A172 (cell line): ENCODE results near the gene PRR5L. TPM values are rescaled to one million over a fixed set of nuclear protein-coding genes. Genes with fewer than 3 reads are reported as not detected.
A peak's percentile ranks its signal among the peaks of the same experiment; 100 is the strongest.

Source experiments
- DNase-seq: peaks from one replicate; pipeline ENCODE4 v3.0.0-alpha.2; 2015; ENCODE audit warnings: low spot score
- total RNA-seq: library from RNA; depleted of rRNA; stranded (reverse); fragments of >200 nt; shearing (Covaris generic); gene quantifications from 2 replicates; pipeline ENCODE4 v1.2.3, GENCODE V29; 2014

Gene PRR5L
- total RNA-seq, 1 experiment from 2014 or later = 2.5 TPM

DNA sequence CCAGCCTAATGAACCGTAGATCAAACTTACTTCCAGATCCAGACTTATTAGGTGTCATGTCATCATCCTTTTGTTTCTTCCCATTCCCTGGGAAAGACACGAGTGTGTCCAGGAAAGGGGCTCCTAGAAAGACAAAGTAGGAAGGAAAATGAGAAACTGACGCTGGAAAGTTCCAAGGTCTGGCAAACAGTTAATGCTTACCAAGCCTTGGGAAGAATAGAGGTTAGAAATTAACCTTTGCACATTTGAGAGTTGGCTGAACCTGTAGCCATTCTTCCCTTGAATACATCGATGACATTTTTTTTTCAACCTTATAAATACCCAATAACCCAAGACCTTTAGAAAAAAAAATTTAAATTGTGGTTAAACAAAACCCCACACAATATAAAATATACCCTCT, 136.7 kb downstream of the PRR5L start:
- no peak for DNase-seq

DNA sequence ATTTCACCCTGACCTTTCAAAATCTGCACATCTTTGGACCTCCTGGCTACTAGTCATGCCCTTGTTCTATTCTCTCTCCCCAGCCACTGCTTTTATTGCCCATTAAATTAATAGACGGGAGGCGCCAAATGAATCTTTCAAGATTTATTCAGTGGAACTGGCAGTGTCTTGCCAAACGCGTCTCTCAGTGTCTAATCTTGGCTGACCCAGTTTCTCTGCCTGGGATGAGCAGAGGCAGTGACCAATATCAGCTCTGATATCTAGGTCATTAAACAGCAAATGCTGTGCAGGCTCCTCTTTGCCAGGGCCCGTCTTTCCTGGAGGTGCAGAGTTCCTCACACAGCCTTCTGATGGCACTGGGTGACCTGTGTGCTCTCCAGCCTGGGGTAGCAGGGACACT, 140.0 kb downstream of the PRR5L start:
- DNase-seq = no peak

- no peak for DNase-seq
Measured at GRCh38 chr11:36436589-36436988, 140.5 kb downstream of the PRR5L start.

GRCh38 chr11:36437413-36437812, 141.3 kb downstream of the PRR5L start:
- no peak for DNase-seq

GRCh38 chr11:36438126-36438525, 142.0 kb downstream of the PRR5L start:
- DNase-seq = no peak

DNA sequence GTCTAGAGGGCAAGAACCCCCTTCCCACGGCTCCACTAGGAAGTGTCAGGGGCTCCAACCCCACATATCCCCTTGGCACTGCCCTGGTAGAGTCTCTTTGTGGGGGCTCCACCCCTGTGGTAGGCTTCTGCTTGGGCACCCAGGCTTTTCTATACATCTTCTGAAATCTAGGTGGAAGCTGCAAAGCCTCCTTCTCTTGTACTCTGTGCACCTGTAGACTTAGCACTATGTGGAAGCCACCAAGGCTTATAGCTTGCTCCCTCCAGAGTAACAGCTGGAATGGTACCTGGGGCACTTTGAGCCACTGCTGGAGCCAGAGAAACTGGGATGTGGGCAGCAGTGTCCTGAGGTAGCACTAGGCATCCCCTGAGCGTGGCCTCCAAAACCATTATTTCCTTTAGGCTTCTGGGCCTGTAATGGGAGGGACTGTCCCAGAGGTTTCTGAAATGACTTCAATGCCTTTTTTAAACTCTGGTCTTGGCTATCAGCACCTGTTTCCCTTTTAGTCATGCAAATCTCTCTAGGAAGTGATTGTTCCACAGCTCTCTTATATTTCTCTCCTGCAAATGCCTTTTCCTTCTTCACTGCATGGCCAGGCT, 145.6 kb downstream of the PRR5L start:
- no peak for DNase-seq

- no peak for DNase-seq
Measured at GRCh38 chr11:36443661-36444060, 147.6 kb downstream of the PRR5L start.

GRCh38 chr11:36446135-36446534, 150.0 kb downstream of the PRR5L start:
- no peak for DNase-seq

DNA sequence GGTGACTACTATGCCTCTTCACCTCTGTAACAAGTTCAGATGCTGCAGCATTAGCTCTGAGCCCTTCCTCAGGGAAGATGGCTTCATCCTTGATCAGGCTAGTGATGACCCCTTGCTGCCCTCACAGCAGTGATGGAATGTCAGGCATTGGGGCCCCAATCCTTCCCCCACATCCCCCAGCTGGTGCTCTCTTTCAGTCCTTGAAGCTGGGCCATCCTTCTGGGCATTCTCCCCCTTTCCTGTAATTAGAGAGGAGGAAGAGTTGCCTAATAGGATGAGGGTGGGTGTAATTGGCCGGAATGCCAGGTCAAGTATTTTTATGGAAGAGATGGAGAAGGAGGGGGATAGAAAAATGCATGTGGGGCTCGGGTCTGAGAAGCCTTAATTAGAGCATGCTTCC, 151.4 kb downstream of the PRR5L start:
- DNase-seq = no peak

- DNase-seq = no peak
Measured at GRCh38 chr11:36447947-36448346, 151.9 kb downstream of the PRR5L start.

- no peak for DNase-seq
Measured at GRCh38 chr11:36449561-36450096, 153.5 kb downstream of the PRR5L start.

DNA sequence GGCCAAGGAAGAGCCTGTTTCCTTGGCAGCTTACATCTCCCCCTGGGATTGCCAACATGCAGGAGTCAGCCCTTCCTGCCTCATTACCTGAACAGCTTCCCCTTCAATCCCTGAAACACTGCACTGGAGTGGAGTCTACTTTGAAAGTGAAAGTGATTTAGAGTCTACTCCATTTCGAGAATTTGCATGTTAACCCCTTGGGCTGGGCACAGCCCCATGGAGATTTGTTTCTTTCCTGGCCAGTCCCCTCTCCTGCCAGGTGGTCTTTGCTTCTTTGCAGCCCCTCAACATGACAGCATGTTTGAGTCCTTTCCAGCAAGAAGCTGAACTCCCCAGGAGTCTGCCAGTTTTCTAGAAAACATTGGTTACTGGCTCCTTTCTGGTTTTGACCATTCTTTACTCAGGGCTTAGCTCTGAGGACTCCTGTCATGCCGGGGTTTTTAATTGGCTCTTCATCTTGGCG, 154.1 kb downstream of the PRR5L start:
- no peak for DNase-seq

DNA sequence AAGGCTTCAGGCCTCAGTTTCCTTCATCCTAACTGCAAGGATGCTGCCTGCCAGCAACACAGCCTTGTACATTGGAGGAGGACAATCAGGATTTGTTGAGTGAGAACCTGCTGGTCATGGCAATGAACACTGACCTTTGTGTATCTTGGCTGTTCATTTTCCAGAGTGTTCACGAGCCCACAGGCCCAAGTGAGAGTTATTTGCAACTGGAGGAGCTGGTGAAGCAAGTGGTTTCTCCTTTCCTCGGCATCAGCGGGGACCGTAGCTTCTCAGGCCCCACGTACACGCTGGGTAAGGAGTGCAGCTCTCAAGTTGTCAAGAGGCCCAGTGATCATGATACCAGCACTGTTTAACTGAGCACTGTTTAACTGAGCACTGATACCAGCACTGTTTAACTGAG, 155.0 kb downstream of the PRR5L start:
- DNase-seq = no peak

- DNase-seq = no peak
Measured at GRCh38 chr11:36451681-36452080, 155.6 kb downstream of the PRR5L start.

- peak; percentile 58 for DNase-seq
Measured at GRCh38 chr11:36452236-36452940, 156.3 kb downstream of the PRR5L start.

- DNase-seq = peak; percentile 59
Measured at GRCh38 chr11:36452961-36453360, 156.9 kb downstream of the PRR5L start.

- peak; percentile 41 for DNase-seq
Measured at GRCh38 chr11:36453678-36454077, 157.6 kb downstream of the PRR5L start.

DNA sequence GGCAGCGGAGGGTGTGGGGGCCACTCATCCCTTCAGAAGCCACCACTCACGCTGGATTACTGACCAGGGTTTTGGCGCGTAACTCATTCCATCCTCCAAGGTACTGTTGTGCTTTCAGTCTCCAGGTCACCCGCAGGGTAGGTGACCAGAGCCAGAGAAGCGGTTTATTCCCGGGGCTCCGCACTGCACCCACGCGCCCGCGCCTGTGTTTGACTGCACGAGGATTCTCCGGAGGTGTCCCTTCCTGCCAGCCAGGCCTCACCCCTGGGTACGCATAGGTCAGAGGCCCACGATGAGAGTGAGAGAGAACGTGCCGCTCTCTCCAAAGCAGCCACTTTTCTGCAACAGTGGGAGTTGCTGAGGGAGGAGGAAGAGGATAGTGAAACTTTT, 158.5 kb downstream of the PRR5L start:
- DNase-seq = no peak

GRCh38 chr11:36454941-36455631, 159.0 kb downstream of the PRR5L start:
- DNase-seq = no peak

- DNase-seq = peak; percentile 98
Measured at GRCh38 chr11:36455658-36456111, 159.6 kb downstream of the PRR5L start.

DNA sequence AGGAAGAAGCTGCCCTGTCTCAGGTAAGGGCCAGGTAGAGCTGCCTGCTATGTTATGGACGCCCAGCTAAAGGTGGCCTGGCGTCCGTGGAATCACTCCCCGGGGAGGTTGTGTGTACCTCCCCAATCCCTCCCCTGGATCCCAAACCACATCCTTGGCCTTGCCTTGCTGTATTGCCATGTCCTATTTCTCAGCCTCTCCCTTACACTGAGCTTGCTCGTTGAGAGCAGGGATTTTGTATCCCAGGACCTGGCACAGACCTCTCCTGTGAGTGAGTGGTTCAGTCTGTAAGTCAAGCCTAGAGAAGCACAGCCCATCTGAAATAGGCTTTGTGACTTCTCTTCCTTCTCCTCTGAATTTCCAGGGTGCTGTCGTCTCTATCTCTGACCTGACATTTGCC, 160.1 kb downstream of the PRR5L start:
- DNase-seq = no peak

GRCh38 chr11:36458129-36458915, 162.2 kb downstream of the PRR5L start:
- DNase-seq = no peak
